ENCODE data around the gene CTNND2. TPM values are rescaled to one million over a fixed set of nuclear protein-coding genes. Genes with fewer than 3 reads are reported as not detected.
A peak's percentile ranks its signal among the peaks of the same experiment; 100 is the strongest.

CTNND2 gene
- total RNA-seq, 4 donors from 2014 or later = 0.22 to 2.8 (median 0.39) TPM

- Histone ChIP-seq H3K9me3 (no peaks in the 10 kb centered on the region), H3K27ac (no peak overlapping the region), H3K4me1 (no peaks in the 10 kb centered on the region), H3K36me3 (no peaks in the 10 kb centered on the region), H3K27me3 (no peaks in the 10 kb centered on the region), H3K4me3 (replicated peaks in 1 of 3) (no peak overlapping the region)
- 62% methylated on average over 9 of the region's 9 CpGs for WGBS, 2 donors
- intact Hi-C loops (cut with DNase I) = no loop called here
- no peak for DNase-seq
- TF ChIP-seq CTCF (IDR thresholded peaks at IDR 0.05) (no peak), POLR2A (IDR thresholded peaks at IDR 0.05) (no peak)
Measured at GRCh38 chr5:11139217-11139865, 764.9 kb downstream of the CTNND2 start.

GRCh38 chr5:11130131-11130530 is 774.1 kb downstream of the CTNND2 start:
- intact Hi-C loops (cut with DNase I) = no loop called here
- Histone ChIP-seq H3K27me3 (no peaks in the 10 kb centered on the region), H3K4me3 (replicated peaks in 1 of 3) (no peak overlapping the region), H3K27ac (peak overlapping the region in 1 of 3 donors; percentile 23), H3K4me1 (peaks cover 10 to 12% of the 10 kb centered on the region in 2 donors), H3K36me3 (no peaks in the 10 kb centered on the region), H3K9me3 (no peaks in the 10 kb centered on the region)
- 37 to 40% methylated on average over 10 of the region's 10 CpGs for WGBS, 2 donors
- TF ChIP-seq POLR2A (IDR thresholded peaks at IDR 0.05) = no peak
- TF ChIP-seq CTCF (IDR thresholded peaks at IDR 0.05) = no peak
- DNase-seq = peak; percentile 47 to 54

GRCh38 chr5:11128021-11128420 is 776.2 kb downstream of the CTNND2 start:
- DNase-seq = no peak
- no peak overlapping the region for H3K4me3 ChIP-seq (replicated peaks in 1 of 3)
- no peaks in the 10 kb centered on the region for H3K27me3 ChIP-seq
- H3K9me3 ChIP-seq = no peaks in the 10 kb centered on the region
- H3K4me1 ChIP-seq = peaks cover 10 to 12% of the 10 kb centered on the region in 2 donors
- no peak overlapping the region for H3K27ac ChIP-seq
- no peak for TF ChIP-seq POLR2A (IDR thresholded peaks at IDR 0.05)
- no peak for TF ChIP-seq CTCF (IDR thresholded peaks at IDR 0.05)
- WGBS, 2 donors = 79 to 97% methylated on average over 2 of the region's 2 CpGs
- H3K36me3 ChIP-seq = no peaks in the 10 kb centered on the region
- intact Hi-C loops (cut with DNase I) = no loop called here

GRCh38 chr5:11126844-11127243 is 777.4 kb downstream of the CTNND2 start:
- no peak for TF ChIP-seq CTCF (IDR thresholded peaks at IDR 0.05)
- no peak for TF ChIP-seq POLR2A (IDR thresholded peaks at IDR 0.05)
- H3K9me3 ChIP-seq = no peaks in the 10 kb centered on the region
- WGBS, 2 donors = 58 to 81% methylated on average over 4 of the region's 4 CpGs
- H3K27me3 ChIP-seq = no peaks in the 10 kb centered on the region
- H3K36me3 ChIP-seq = no peaks in the 10 kb centered on the region
- intact Hi-C loops (cut with DNase I) = no loop called here
- no peak for DNase-seq
- H3K4me1 ChIP-seq = peaks cover 10 to 12% of the 10 kb centered on the region in 2 donors
- H3K27ac ChIP-seq = no peak overlapping the region
- no peak overlapping the region for H3K4me3 ChIP-seq (replicated peaks in 1 of 3)

- 87 to 90% methylated on average over 3 of the region's 3 CpGs for WGBS, 2 donors
- intact Hi-C loops (cut with DNase I) = no loop called here
Measured at GRCh38 chr5:11121885-11122284, 782.4 kb downstream of the CTNND2 start.

More at GRCh38 chr5:11121885-11122284, 782.4 kb downstream of the CTNND2 start:
- no peaks in the 10 kb centered on the region for H3K9me3 ChIP-seq
- H3K27ac ChIP-seq = no peak overlapping the region
- TF ChIP-seq CTCF (IDR thresholded peaks at IDR 0.05) (no peak), POLR2A (IDR thresholded peaks at IDR 0.05) (no peak)
- no peak for DNase-seq
- no peak overlapping the region for H3K4me3 ChIP-seq (replicated peaks in 1 of 3)
- H3K27me3 ChIP-seq = no peaks in the 10 kb centered on the region
- no peaks in the 10 kb centered on the region for H3K36me3 ChIP-seq
- no peaks in the 10 kb centered on the region for H3K4me1 ChIP-seq

All from thyroid gland (tissue), 4 donors.